Measurements from ENCODE around the gene GRAMD1B.
"Not testable (repeated sequence)": the region's sequence is repeated elsewhere in the genome, so short reads cannot be mapped to it uniquely, and the experiment has no call there.

GRAMD1B gene

DNA sequence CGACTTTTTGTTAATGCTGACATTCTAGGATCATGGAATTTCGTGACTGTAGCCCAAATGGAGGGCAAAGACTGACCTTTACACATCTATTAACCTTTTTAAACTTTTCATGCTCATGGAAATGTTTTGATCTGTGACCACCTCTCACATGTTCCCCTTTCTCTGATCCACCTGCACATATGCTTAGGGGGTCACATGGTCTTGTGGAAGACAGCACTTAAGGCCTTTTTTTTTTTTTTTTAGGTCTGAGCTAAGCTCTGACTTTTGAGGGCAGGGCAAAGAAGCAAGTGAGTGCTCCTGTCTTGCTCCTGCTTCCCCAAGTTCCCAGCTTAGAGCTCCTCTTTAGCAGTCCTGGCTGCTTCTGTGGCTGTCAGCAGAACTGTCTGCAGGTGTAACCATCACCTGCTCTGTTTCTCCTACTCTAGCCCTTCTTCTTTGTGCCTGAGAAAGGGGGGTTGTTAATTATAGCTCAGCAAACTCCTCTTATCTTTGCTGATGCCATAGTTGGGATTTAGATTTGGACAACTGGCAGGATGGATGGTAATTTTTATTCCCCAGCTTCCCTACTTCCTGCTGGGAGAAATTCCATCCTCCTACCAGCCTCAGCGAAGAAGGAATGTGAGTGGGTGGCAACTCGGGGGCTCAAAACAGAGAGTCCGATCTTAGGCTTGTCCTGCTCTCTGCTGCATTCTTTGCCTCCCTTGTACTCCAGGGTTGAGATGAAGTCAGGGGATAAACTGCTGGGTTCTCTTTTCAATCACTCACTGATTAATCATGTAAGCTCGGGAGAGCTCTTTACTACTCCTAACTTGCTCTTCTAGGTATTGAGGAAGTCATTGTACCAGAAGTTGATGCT is 64.4 kb downstream of the GRAMD1B start:
- Histone ChIP-seq H3K9me3 (ENCODE audit: control insufficient read depth in 5 of 5, low read length in 5 of 5) (no peaks in the 10 kb centered on the region), H3K36me3 (ENCODE audit: control insufficient read depth in 5 of 5, insufficient read depth in 5 of 5, low read length in 5 of 5) (no peaks in the 10 kb centered on the region), H3K27ac (ENCODE audit: low read depth, low read length) (no peak overlapping the region), H3K4me1 (ENCODE audit: control insufficient read depth in 5 of 5, insufficient read depth in 5 of 5, low read length in 5 of 5) (no peaks in the 10 kb centered on the region), H3K9ac (ENCODE audit: low read length in 5 of 5) (no peak overlapping the region), H3K27me3 (ENCODE audit: control insufficient read depth in 5 of 5, insufficient read depth in 4 of 5, low read length in 5 of 5) (peaks cover 0 to 9% (median 0%) of the 10 kb centered on the region in 5 donors), H3K4me3 (ENCODE audit: low read depth in 1 of 5, low read length in 5 of 5) (no peak overlapping the region)

DNA sequence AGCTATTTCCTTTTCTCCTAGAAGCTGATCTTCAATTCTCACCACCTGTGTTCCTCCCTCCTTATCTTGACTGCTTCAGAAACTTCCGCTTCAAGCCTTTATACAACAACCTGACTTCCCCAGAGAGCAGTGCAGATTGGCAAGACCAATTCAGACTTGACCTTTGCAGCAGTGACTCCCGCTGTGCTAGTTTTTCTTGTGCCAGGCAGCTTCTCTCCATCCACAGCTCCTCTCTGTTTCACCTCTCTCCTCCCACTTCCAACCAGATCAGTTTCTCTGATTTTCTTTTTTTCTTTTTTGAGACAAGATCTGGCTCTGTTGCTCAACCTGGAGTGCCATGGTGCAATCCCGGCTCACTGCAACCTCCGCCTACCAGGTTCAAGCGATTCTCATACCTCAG is 74.3 kb downstream of the GRAMD1B start:
- Histone ChIP-seq H3K27me3 (ENCODE audit: control insufficient read depth in 5 of 5, insufficient read depth in 4 of 5, low read length in 5 of 5) (peaks cover 0 to 3% (median 1%) of the 10 kb centered on the region in 5 donors), H3K9ac (ENCODE audit: low read length in 5 of 5) (no peak overlapping the region), H3K27ac (ENCODE audit: low read depth, low read length) (no peak overlapping the region), H3K4me1 (ENCODE audit: control insufficient read depth in 5 of 5, insufficient read depth in 5 of 5, low read length in 5 of 5) (no peaks in the 10 kb centered on the region), H3K36me3 (ENCODE audit: control insufficient read depth in 5 of 5, insufficient read depth in 5 of 5, low read length in 5 of 5) (no peaks in the 10 kb centered on the region), H3K9me3 (ENCODE audit: control insufficient read depth in 5 of 5, low read length in 5 of 5) (no peaks in the 10 kb centered on the region), H3K4me3 (ENCODE audit: low read depth in 1 of 5, low read length in 5 of 5) (no peak overlapping the region)

DNA sequence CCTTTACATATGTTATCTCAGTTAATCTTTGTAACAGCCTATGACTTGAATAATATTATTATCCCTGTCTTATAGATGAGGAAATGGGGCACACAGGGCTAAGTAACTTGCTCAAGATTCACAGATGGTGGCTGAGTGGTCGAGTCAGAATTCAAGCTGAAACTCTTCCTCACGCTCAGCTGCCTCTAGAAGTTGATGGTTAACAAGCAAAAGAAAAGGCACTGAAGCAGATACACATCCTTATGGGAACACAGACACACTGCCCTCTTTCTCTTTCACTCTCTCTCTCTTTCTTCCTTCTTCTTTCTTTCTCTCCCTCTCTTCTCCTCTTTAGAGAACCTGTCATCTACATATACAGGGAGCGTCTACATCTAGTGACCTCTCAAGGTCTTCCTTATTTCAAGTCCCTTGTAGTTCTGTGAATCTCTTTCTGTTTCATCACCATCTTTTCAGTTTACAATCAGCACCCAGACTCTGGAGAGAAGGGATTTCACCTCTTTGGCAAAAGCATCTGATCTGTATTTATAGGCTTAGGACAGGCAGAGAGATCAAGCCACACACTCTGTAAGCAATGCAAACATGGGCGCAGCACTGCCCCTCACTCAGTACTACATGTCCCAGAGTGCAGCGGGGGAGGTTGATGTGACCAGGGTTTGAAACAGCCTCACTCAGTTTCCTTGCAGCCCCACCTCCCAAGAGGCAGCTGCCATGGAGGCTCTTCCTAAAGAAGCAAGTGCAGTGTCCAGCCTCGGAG is 75.7 kb downstream of the GRAMD1B start:
- Histone ChIP-seq H3K4me3 (ENCODE audit: low read depth in 1 of 5, low read length in 5 of 5) (no peak overlapping the region), H3K9ac (ENCODE audit: low read length in 5 of 5) (no peak overlapping the region), H3K27me3 (ENCODE audit: control insufficient read depth in 5 of 5, insufficient read depth in 4 of 5, low read length in 5 of 5) (peaks cover 0 to 9% (median 2%) of the 10 kb centered on the region in 5 donors), H3K27ac (ENCODE audit: low read depth, low read length) (no peak overlapping the region), H3K4me1 (ENCODE audit: control insufficient read depth in 5 of 5, insufficient read depth in 5 of 5, low read length in 5 of 5) (no peaks in the 10 kb centered on the region), H3K36me3 (ENCODE audit: control insufficient read depth in 5 of 5, insufficient read depth in 5 of 5, low read length in 5 of 5) (no peaks in the 10 kb centered on the region), H3K9me3 (ENCODE audit: control insufficient read depth in 5 of 5, low read length in 5 of 5) (no peaks in the 10 kb centered on the region)

DNA sequence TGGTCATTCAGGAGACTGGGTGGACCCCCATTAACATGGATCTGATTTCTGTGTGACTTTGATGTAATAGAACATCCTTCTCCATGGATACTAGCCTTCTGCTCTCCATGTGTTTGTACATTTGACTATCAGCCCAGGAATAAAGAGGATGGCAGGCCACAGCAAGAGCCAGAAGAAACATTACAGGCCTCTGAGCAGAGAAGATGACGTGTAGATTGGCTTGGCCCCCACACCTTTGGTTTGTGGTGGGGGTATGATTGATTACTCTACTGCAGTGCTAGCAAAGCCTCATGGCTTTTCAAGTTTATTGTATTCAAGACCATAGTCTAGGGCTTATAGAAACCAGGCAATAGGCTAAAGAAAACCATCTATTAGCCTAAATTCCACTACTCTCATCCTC is 77.0 kb downstream of the GRAMD1B start:
- no peaks in the 10 kb centered on the region for H3K36me3 ChIP-seq (ENCODE audit: control insufficient read depth in 5 of 5, insufficient read depth in 5 of 5, low read length in 5 of 5)
- H3K4me3 ChIP-seq (ENCODE audit: low read depth in 1 of 5, low read length in 5 of 5) = no peak overlapping the region
- H3K4me1 ChIP-seq (ENCODE audit: control insufficient read depth in 5 of 5, insufficient read depth in 5 of 5, low read length in 5 of 5) = no peaks in the 10 kb centered on the region
- H3K27me3 ChIP-seq (ENCODE audit: control insufficient read depth in 5 of 5, insufficient read depth in 4 of 5, low read length in 5 of 5) = peaks cover 0 to 9% (median under 1%) of the 10 kb centered on the region in 5 donors
- H3K9me3 ChIP-seq (ENCODE audit: control insufficient read depth in 5 of 5, low read length in 5 of 5) = no peaks in the 10 kb centered on the region
- no peak overlapping the region for H3K9ac ChIP-seq (ENCODE audit: low read length in 5 of 5)
- H3K27ac ChIP-seq (ENCODE audit: low read depth, low read length) = no peak overlapping the region

DNA sequence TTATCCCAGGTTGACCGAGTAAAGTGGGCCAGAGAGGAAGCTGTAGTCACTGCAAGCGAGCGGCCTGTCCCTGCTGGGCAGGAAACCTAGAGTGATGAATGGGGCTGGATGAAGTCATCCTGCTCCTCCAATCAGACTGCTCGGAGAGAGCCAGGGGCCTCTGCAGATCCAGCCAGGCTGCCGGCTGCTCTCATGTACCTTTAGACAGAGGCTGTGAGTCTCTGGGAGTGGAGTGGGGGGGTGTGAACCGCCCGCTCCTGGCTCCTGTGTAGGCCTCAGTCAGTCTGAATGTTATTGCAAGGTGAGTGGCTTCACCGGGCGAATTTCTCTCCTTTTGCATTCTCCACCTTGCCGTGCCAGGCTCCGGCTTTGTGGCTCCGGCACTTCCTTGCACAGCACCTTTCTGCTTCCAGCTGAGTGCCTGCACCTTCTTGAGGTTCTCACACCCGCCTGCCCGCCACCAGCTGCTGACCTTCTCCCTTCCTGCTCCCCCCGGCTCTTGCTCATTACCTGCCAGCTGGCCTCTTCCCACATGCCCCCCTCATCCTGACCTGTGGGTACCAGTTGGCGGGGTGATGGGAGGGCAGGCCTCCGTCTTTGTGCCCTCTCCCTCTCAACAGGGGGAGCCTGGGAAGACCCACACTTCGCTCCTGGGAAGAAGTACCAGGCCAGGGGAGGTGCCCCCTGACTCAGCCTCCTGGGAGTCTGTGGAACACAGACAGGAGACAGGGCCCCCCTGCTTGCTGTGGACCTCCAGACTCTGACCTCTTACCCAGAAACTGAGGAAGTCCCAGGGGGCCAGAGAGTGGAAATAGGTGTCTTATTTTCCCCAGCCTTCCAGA is 79.9 kb downstream of the GRAMD1B start:
- Histone ChIP-seq H3K36me3 (ENCODE audit: control insufficient read depth in 5 of 5, insufficient read depth in 5 of 5, low read length in 5 of 5) (no peaks in the 10 kb centered on the region), H3K4me3 (ENCODE audit: low read depth in 1 of 5, low read length in 5 of 5) (no peak overlapping the region), H3K27me3 (ENCODE audit: control insufficient read depth in 5 of 5, insufficient read depth in 4 of 5, low read length in 5 of 5) (peaks cover 0 to 9% (median 2%) of the 10 kb centered on the region in 5 donors), H3K9ac (ENCODE audit: low read length in 5 of 5) (no peak overlapping the region), H3K27ac (ENCODE audit: low read depth, low read length) (no peak overlapping the region), H3K4me1 (ENCODE audit: control insufficient read depth in 5 of 5, insufficient read depth in 5 of 5, low read length in 5 of 5) (no peaks in the 10 kb centered on the region), H3K9me3 (ENCODE audit: control insufficient read depth in 5 of 5, low read length in 5 of 5) (no peaks in the 10 kb centered on the region)

DNA sequence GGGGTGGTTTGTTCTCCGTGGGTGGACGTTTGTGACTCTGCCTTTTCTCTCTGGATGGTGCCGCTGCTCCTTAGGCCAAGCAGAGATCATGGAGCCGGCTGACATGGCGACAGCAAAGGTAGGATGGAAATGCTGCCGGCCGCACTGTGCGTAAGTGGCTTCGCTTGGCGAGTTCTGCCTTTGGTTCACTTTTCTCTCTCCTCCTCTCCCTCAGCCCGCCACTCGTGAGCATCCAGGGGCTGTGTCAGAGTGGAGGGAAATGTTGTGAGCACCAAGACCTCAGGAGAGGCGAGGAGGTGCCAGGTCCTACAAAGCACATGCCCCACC is 80.5 kb downstream of the GRAMD1B start:
- Histone ChIP-seq H3K4me3 (ENCODE audit: low read depth in 1 of 5, low read length in 5 of 5) (no peak overlapping the region), H3K36me3 (ENCODE audit: control insufficient read depth in 5 of 5, insufficient read depth in 5 of 5, low read length in 5 of 5) (no peaks in the 10 kb centered on the region), H3K4me1 (ENCODE audit: control insufficient read depth in 5 of 5, insufficient read depth in 5 of 5, low read length in 5 of 5) (no peaks in the 10 kb centered on the region), H3K9ac (ENCODE audit: low read length in 5 of 5) (no peak overlapping the region), H3K9me3 (ENCODE audit: control insufficient read depth in 5 of 5, low read length in 5 of 5) (no peaks in the 10 kb centered on the region), H3K27ac (ENCODE audit: low read depth, low read length) (no peak overlapping the region), H3K27me3 (ENCODE audit: control insufficient read depth in 5 of 5, insufficient read depth in 4 of 5, low read length in 5 of 5) (peaks cover 0 to 9% (median 2%) of the 10 kb centered on the region in 5 donors)

DNA sequence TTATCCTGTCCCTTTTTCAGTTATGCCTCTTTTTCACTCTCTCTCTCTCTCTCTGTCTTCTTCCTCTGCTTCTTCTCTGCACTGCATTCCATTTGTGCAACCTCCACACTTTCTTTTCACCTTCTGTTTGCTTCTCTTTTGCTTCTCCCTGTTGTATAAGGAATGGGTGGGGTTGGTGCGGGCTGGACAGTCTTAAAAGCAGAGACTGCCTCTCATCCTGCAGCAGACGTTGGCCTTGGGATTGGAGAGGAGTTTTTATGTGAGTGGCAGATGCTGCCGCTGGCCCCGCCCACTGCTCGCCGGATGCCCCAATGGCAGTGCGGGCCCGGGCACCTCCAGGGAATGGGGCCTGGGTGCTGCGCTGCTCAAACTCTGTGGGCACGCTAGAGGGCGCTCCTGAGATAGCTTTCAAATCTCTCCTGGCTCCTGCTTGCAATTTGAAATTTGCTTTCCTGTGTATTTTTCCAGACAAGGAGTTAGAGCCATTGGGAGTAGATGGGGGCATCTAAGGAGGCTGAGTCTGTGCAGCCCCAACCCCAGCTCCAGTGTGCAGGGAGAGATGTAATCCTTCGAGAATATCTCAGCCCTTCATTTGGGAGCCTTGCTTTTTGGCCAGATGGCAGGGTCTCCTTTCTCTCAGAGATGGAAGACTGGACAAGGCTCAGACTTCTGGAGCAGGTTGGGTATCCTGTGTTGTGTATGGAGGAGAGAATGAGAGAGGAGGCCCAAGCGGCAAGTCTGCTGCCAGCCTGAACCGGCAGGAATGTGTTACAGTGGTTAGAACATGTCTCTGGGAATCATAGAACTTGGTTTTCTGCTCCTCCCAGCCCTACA is 81.2 kb downstream of the GRAMD1B start:
- H3K9me3 ChIP-seq (ENCODE audit: control insufficient read depth in 5 of 5, low read length in 5 of 5) = no peaks in the 10 kb centered on the region
- H3K36me3 ChIP-seq (ENCODE audit: control insufficient read depth in 5 of 5, insufficient read depth in 5 of 5, low read length in 5 of 5) = no peaks in the 10 kb centered on the region
- H3K4me1 ChIP-seq (ENCODE audit: control insufficient read depth in 5 of 5, insufficient read depth in 5 of 5, low read length in 5 of 5) = no peaks in the 10 kb centered on the region
- no peak overlapping the region for H3K9ac ChIP-seq (ENCODE audit: low read length in 5 of 5)
- H3K27ac ChIP-seq (ENCODE audit: low read depth, low read length) = no peak overlapping the region
- peaks cover 0 to 6% (median 2%) of the 10 kb centered on the region in 5 donors for H3K27me3 ChIP-seq (ENCODE audit: control insufficient read depth in 5 of 5, insufficient read depth in 4 of 5, low read length in 5 of 5)
- H3K4me3 ChIP-seq (ENCODE audit: low read depth in 1 of 5, low read length in 5 of 5) = no peak overlapping the region

DNA sequence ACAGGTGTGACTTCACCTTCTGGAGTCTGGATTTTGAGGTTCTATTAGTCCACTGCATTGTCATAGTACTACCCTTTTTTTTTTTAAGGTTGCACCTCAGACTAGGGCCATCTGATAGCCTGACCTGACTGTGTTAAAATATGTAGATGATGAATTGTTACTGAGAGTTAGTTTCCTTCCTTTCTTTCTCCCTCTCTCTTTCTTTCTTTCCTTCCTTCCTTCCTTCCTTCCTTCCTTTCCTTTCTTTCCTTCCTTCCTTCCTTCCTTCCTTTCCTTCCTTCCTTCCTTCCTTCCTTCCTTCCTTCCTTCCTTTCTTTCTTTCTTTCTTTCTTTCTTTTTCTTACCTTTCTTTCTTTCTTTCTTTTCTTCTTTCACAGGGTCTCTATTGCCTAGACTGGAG is 83.2 kb downstream of the GRAMD1B start:
- not testable (repeated sequence) for H3K9ac ChIP-seq (ENCODE audit: low read length in 5 of 5); H3K27me3 ChIP-seq (ENCODE audit: control insufficient read depth in 5 of 5, insufficient read depth in 4 of 5, low read length in 5 of 5); H3K4me1 ChIP-seq (ENCODE audit: control insufficient read depth in 5 of 5, insufficient read depth in 5 of 5, low read length in 5 of 5); H3K36me3 ChIP-seq (ENCODE audit: control insufficient read depth in 5 of 5, insufficient read depth in 5 of 5, low read length in 5 of 5); H3K9me3 ChIP-seq (ENCODE audit: control insufficient read depth in 5 of 5, low read length in 5 of 5); H3K4me3 ChIP-seq (ENCODE audit: low read depth in 1 of 5, low read length in 5 of 5); H3K27ac ChIP-seq (ENCODE audit: low read depth, low read length)

- Histone ChIP-seq H3K4me3 (ENCODE audit: low read depth in 1 of 5, low read length in 5 of 5) (no peak overlapping the region), H3K9ac (ENCODE audit: low read length in 5 of 5) (no peak overlapping the region), H3K36me3 (ENCODE audit: control insufficient read depth in 5 of 5, insufficient read depth in 5 of 5, low read length in 5 of 5) (no peaks in the 10 kb centered on the region), H3K27me3 (ENCODE audit: control insufficient read depth in 5 of 5, insufficient read depth in 4 of 5, low read length in 5 of 5) (peaks cover 0 to 16% (median 6%) of the 10 kb centered on the region in 5 donors), H3K9me3 (ENCODE audit: control insufficient read depth in 5 of 5, low read length in 5 of 5) (peaks cover 0 to 5% (median 3%) of the 10 kb centered on the region in 5 donors), H3K27ac (ENCODE audit: low read depth, low read length) (no peak overlapping the region), H3K4me1 (ENCODE audit: control insufficient read depth in 5 of 5, insufficient read depth in 5 of 5, low read length in 5 of 5) (no peaks in the 10 kb centered on the region)
Observed at GRCh38 chr11:123516238-123516637, 86.2 kb downstream of the GRAMD1B start.

All from subcutaneous abdominal adipose tissue (tissue), 5 donors.